Neural cell (in vitro differentiated cells): ENCODE data around the gene TLE3. TPM values are rescaled to one million over a fixed set of nuclear protein-coding genes. Genes with fewer than 3 reads are reported as not detected.
A peak's percentile ranks its signal among the peaks of the same experiment; 100 is the strongest.

Experiments
- H2AFZ ChIP-seq: fragments of 200-600, 300-800 bp; sonication (generic), shearing (Covaris generic); 2 replicates; pipeline ENCODE4 v1.6.0; 2014; ENCODE audit warnings: low read depth, mild to moderate bottlenecking, antibody characterized with exemption, low read length, moderate library complexity
- H3F3A ChIP-seq: fragments of 200-600 bp; shearing (Covaris generic); 2 replicates; pipeline ENCODE4 v1.6.1; 2016; ENCODE audit warnings: mild to moderate bottlenecking, moderate library complexity, mixed read lengths, antibody characterized with exemption, low read length; ENCODE audit not compliant: insufficient read depth, poor library complexity, severe bottlenecking
- H3K27ac ChIP-seq: fragments of 200-600, 300-800 bp; sonication (generic), shearing (Covaris generic); 2 replicates; pipeline ENCODE4 v1.5.1; 2014; ENCODE audit warnings: mild to moderate bottlenecking, low read length, moderate library complexity
- H3K27me3 ChIP-seq: fragments of 300-800, 200-600 bp; sonication (generic), shearing (Covaris generic); 2 replicates; pipeline ENCODE4 v1.6.0; 2014; ENCODE audit warnings: mild to moderate bottlenecking, low read depth, low read length, moderate library complexity; ENCODE audit not compliant: insufficient read depth
- H3K36me3 ChIP-seq: fragments of 300-800, 200-600 bp; sonication (generic), shearing (Covaris generic); 2 replicates; pipeline ENCODE4 v1.5.1; 2014; ENCODE audit warnings: mild to moderate bottlenecking, antibody characterized with exemption, low read length, moderate library complexity; ENCODE audit not compliant: insufficient read depth
- H3K4me2 ChIP-seq: fragments of 300-800, 200-600 bp; sonication (generic), shearing (Covaris generic); 2 replicates; pipeline ENCODE4 v1.6.0; 2014; ENCODE audit warnings: mild to moderate bottlenecking, low read length
- H3K4me3 ChIP-seq: fragments of 300-800, 200-600 bp; sonication (generic), shearing (Covaris generic); 2 replicates; pipeline ENCODE4 v1.5.1; 2014; ENCODE audit warnings: mild to moderate bottlenecking, low read length, moderate library complexity
- H3K79me2 ChIP-seq: fragments of 200-600 bp; shearing (Covaris generic); replicated peaks from 2 replicates; pipeline ENCODE4 v1.6.0; 2014; ENCODE audit warnings: mild to moderate bottlenecking, low read length, moderate library complexity; ENCODE audit not compliant: insufficient read depth
- H3K9ac ChIP-seq: fragments of 300-800, 200-600 bp; sonication (generic), shearing (Covaris generic); 2 replicates; pipeline ENCODE4 v1.6.1; 2016; ENCODE audit warnings: mild to moderate bottlenecking, low read length, mixed read lengths
- H3K9me2 ChIP-seq: fragments of 200-600 bp; shearing (Covaris generic); 2 replicates; pipeline ENCODE4 v1.6.1; 2016; ENCODE audit warnings: mild to moderate bottlenecking, low read length, mixed read lengths; ENCODE audit not compliant: insufficient read depth
- H3K9me3 ChIP-seq: fragments of 200-600, 300-800 bp; sonication (generic), shearing (Covaris generic); 2 replicates; pipeline ENCODE4 v1.6.1; 2016; ENCODE audit warnings: mild to moderate bottlenecking, mixed run types, low read length, moderate library complexity, mixed read lengths
- H4K20me1 ChIP-seq: fragments of 200-600 bp; shearing (Covaris generic); 2 replicates; pipeline ENCODE4 v1.6.1; 2016; ENCODE audit warnings: mild to moderate bottlenecking, mixed run types; ENCODE audit not compliant: insufficient read depth
- EP300 ChIP-seq: fragments of 450-650 bp; conservative IDR thresholded peaks from 2 replicates; pipeline ENCODE4 v1.6.1; 2014; ENCODE audit warnings: antibody characterized with exemption, mild to moderate bottlenecking, moderate library complexity; ENCODE audit not compliant: poor library complexity, severe bottlenecking
- EZH2 ChIP-seq: fragments of 200-600, 300-800 bp; shearing (Covaris generic), sonication (generic); IDR thresholded peaks from 2 replicates; pipeline ENCODE4 v1.6.1; 2014; ENCODE audit warnings: antibody characterized with exemption, low read length, borderline replicate concordance, mild to moderate bottlenecking; ENCODE audit not compliant: insufficient read depth, poor library complexity, severe bottlenecking
- MXI1 ChIP-seq: fragments of 450-650 bp; conservative IDR thresholded peaks from 2 replicates; pipeline ENCODE4 v1.6.1; 2014; ENCODE audit warnings: antibody characterized with exemption, mild to moderate bottlenecking; ENCODE audit not compliant: poor library complexity, severe bottlenecking
- POLR2AphosphoS5 ChIP-seq: IDR thresholded peaks from 2 replicates; pipeline ENCODE4 v1.6.1; 2012
- RAD21 ChIP-seq: fragments of 450-650 bp; conservative IDR thresholded peaks from 2 replicates; pipeline ENCODE4 v1.6.1; 2014; ENCODE audit warnings: antibody characterized with exemption, mild to moderate bottlenecking, moderate library complexity
- SMC3 ChIP-seq: fragments of 450-650 bp; conservative IDR thresholded peaks from 2 replicates; pipeline ENCODE4 v1.6.1; 2014; ENCODE audit warnings: antibody characterized with exemption, mild to moderate bottlenecking, moderate library complexity; ENCODE audit not compliant: poor library complexity
- TAF1 ChIP-seq: IDR thresholded peaks from 2 replicates; pipeline ENCODE4 v1.6.1; 2012; ENCODE audit warnings: low read depth
- polyA plus RNA-seq: library from polyadenylated mRNA; depleted of rRNA; stranded (reverse); fragments of >200 nt; gene quantifications from 2 replicates; pipeline ENCODE4 v1.2.3, GENCODE V29; 2014
- TF ChIP-seq, protein P1 (sequence below): IDR thresholded peaks from 2 replicates; pipeline ENCODE4 v1.6.1; 2012; ENCODE audit warnings: borderline replicate concordance
- TF ChIP-seq, protein P2 (sequence below): fragments of 450-650 bp; IDR thresholded peaks from 2 replicates; pipeline ENCODE4 v1.5.1; 2014; ENCODE audit warnings: antibody characterized with exemption, mild to moderate bottlenecking, moderate library complexity; ENCODE audit not compliant: poor library complexity, severe bottlenecking

The TLE3 gene
- polyA plus RNA-seq, 1 donor from 2014 or later = 27.6 TPM

DNA sequence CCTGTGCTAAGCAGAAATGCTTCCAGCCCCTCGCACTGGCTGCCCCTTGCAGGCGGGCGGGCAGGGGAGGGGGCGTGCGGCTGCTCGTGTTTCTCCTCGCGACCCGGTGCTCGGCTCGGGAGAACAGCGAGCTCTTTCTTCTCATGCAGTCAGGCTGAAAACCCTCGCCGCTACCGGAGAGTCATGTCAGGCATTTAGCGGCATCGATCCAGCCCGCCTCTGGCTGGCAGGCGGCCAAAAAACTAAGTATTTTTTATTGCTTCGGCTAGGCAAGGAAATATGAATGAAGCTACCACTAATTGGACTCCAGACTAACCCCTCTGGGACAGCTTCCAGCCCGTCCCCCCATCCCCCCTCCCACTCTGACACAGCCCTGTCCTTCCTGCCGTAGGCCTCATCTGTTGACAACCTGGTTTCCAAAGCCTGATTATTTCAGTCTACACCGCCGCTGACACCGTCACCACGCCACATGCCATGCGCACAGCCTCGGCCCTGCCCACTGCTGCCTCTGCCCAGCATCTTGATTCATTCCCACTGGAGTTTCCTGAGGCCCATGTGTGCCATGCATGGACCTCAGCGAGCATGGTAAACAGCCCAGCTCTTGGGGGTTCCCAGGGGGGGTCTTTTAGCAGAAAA lies 35.3 kb downstream of the TLE3 start:
- TF ChIP-seq, protein P1, sequence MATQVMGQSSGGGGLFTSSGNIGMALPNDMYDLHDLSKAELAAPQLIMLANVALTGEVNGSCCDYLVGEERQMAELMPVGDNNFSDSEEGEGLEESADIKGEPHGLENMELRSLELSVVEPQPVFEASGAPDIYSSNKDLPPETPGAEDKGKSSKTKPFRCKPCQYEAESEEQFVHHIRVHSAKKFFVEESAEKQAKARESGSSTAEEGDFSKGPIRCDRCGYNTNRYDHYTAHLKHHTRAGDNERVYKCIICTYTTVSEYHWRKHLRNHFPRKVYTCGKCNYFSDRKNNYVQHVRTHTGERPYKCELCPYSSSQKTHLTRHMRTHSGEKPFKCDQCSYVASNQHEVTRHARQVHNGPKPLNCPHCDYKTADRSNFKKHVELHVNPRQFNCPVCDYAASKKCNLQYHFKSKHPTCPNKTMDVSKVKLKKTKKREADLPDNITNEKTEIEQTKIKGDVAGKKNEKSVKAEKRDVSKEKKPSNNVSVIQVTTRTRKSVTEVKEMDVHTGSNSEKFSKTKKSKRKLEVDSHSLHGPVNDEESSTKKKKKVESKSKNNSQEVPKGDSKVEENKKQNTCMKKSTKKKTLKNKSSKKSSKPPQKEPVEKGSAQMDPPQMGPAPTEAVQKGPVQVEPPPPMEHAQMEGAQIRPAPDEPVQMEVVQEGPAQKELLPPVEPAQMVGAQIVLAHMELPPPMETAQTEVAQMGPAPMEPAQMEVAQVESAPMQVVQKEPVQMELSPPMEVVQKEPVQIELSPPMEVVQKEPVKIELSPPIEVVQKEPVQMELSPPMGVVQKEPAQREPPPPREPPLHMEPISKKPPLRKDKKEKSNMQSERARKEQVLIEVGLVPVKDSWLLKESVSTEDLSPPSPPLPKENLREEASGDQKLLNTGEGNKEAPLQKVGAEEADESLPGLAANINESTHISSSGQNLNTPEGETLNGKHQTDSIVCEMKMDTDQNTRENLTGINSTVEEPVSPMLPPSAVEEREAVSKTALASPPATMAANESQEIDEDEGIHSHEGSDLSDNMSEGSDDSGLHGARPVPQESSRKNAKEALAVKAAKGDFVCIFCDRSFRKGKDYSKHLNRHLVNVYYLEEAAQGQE = peak; percentile 39
- TF ChIP-seq SMC3 (peak; percentile 42), TAF1 (no peak), MXI1 (no peak), EZH2 (no peak), EP300 (no peak), RAD21 (peak; percentile 47), POLR2AphosphoS5 (peak; percentile 39)
- TF ChIP-seq, protein P2, sequence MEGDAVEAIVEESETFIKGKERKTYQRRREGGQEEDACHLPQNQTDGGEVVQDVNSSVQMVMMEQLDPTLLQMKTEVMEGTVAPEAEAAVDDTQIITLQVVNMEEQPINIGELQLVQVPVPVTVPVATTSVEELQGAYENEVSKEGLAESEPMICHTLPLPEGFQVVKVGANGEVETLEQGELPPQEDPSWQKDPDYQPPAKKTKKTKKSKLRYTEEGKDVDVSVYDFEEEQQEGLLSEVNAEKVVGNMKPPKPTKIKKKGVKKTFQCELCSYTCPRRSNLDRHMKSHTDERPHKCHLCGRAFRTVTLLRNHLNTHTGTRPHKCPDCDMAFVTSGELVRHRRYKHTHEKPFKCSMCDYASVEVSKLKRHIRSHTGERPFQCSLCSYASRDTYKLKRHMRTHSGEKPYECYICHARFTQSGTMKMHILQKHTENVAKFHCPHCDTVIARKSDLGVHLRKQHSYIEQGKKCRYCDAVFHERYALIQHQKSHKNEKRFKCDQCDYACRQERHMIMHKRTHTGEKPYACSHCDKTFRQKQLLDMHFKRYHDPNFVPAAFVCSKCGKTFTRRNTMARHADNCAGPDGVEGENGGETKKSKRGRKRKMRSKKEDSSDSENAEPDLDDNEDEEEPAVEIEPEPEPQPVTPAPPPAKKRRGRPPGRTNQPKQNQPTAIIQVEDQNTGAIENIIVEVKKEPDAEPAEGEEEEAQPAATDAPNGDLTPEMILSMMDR = no peak
- H3K9ac ChIP-seq = peak overlapping the region; percentile 50
- H4K20me1 ChIP-seq = no peaks in the 10 kb centered on the region
- H3K9me2 ChIP-seq = no peaks in the 10 kb centered on the region
- H3K27me3 ChIP-seq = no peaks in the 10 kb centered on the region
- H3K79me2 ChIP-seq = peaks cover 3% of the 10 kb centered on the region
- H3K27ac ChIP-seq = peak overlapping the region; percentile 65
- H3K36me3 ChIP-seq = peaks cover 5% of the 10 kb centered on the region
- H3F3A ChIP-seq = no peaks in the 10 kb centered on the region
- H3K4me2 ChIP-seq = peak overlapping the region; percentile 22
- H3K9me3 ChIP-seq = no peaks in the 10 kb centered on the region
- no peak overlapping the region for H2AFZ ChIP-seq
- H3K4me3 ChIP-seq = peak overlapping the region; percentile 56

DNA sequence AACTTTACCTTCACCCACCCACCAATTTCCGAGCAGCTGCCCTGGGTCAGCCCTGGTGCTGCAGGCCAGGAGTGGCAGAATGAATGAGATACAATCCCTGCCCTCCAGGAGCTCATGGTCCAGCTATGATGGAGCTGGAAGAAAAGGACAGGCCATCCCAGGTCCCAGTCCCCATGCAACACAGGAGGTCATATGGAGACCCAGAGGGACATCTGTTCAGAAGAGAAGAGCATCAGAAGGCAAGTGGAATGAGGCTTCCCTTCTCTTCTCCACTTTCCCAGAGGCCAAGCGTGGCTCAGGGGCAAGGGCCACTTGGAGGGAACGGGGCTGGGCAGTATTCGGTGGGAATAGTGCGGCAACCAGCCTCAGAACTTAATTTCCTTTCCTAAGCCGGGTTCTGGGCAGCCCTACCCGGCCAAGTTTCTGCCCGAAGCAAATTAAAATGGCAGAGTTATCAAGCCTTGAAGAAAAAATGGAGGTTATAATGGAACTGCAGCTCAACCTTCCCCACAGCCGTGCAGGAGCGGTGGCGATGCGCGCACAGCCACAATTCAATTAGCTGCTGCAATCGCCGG lies 35.9 kb downstream of the TLE3 start:
- H3F3A ChIP-seq = no peaks in the 10 kb centered on the region
- peak overlapping the region; percentile 65 for H3K27ac ChIP-seq
- H3K27me3 ChIP-seq = no peaks in the 10 kb centered on the region
- H3K4me3 ChIP-seq = peak overlapping the region; percentile 56
- peak overlapping the region; percentile 22 for H3K4me2 ChIP-seq
- H4K20me1 ChIP-seq = no peaks in the 10 kb centered on the region
- H3K9ac ChIP-seq = peak overlapping the region; percentile 50
- H3K79me2 ChIP-seq = no peaks in the 10 kb centered on the region
- TF ChIP-seq EP300 (no peak), MXI1 (no peak), EZH2 (no peak)
- no peak overlapping the region for H2AFZ ChIP-seq
- peaks cover 5% of the 10 kb centered on the region for H3K36me3 ChIP-seq
- H3K9me3 ChIP-seq = no peaks in the 10 kb centered on the region
- no peaks in the 10 kb centered on the region for H3K9me2 ChIP-seq
